Right renal cortex interstitium (tissue), 3 donors: ENCODE measurements around the gene PPP1R14C. TPM values are rescaled to one million over a fixed set of nuclear protein-coding genes. Genes with fewer than 3 reads are reported as not detected.
"Not testable (repeated sequence)": the region's sequence is repeated elsewhere in the genome, so short reads cannot be mapped to it uniquely, and the experiment has no call there.

Source experiments
- DNase-seq, 3 donors: peaks; one replicate each; pipeline ENCODE4 v3.0.0-alpha.2; 2013; ENCODE audit warnings: low read depth in 3 of 3, low spot score in 2 of 3
- polyA plus RNA-seq, 3 donors: library from polyadenylated mRNA; unstranded; fragments of 120-200 nt; gene quantifications; one replicate each; pipeline ENCODE4 v1.2.1, GENCODE V29; 2013; ENCODE audit not compliant: insufficient read length in 3 of 3

PPP1R14C gene
- polyA plus RNA-seq, 3 donors, result 23.3 to 25.1 (median 24.7) TPM

- DNase-seq, result no peak
These were observed 69.1 kb downstream of the PPP1R14C start for GRCh38 chr6:150211700-150212511.

GRCh38 chr6:150212778-150213177 is 69.9 kb downstream of the PPP1R14C start:
- no peak for DNase-seq

- DNase-seq, result no peak
These were observed 70.5 kb downstream of the PPP1R14C start for GRCh38 chr6:150213301-150213700.

- no peak for DNase-seq
These were observed 71.5 kb downstream of the PPP1R14C start for GRCh38 chr6:150214310-150214709.

GRCh38 chr6:150220634-150221551 is 78.0 kb downstream of the PPP1R14C start:
- no peak for DNase-seq

- DNase-seq, result no peak
These were observed 82.0 kb downstream of the PPP1R14C start for GRCh38 chr6:150224820-150225219.

GRCh38 chr6:150227281-150227680 is 84.4 kb downstream of the PPP1R14C start:
- DNase-seq, result no peak

- no peak for DNase-seq
These were observed 85.4 kb downstream of the PPP1R14C start for GRCh38 chr6:150228072-150228733.

- DNase-seq, result no peak
These were observed 86.8 kb downstream of the PPP1R14C start for GRCh38 chr6:150229436-150230163.

- DNase-seq, result no peak
These were observed 87.3 kb downstream of the PPP1R14C start for GRCh38 chr6:150230164-150230561.

- DNase-seq, result no peak
These were observed 88.1 kb downstream of the PPP1R14C start for GRCh38 chr6:150230832-150231524.

- no peak for DNase-seq
These were observed 88.6 kb downstream of the PPP1R14C start for GRCh38 chr6:150231525-150231850.

- DNase-seq, result no peak
These were observed 91.0 kb downstream of the PPP1R14C start for GRCh38 chr6:150233843-150234269.

GRCh38 chr6:150235218-150235617 is 92.4 kb downstream of the PPP1R14C start:
- no peak for DNase-seq

- DNase-seq, result no peak
These were observed 93.3 kb downstream of the PPP1R14C start for GRCh38 chr6:150236114-150236513.

- no peak for DNase-seq
These were observed 93.7 kb downstream of the PPP1R14C start for GRCh38 chr6:150236544-150236943.

GRCh38 chr6:150237626-150238025 is 94.8 kb downstream of the PPP1R14C start:
- DNase-seq, result no peak

GRCh38 chr6:150238336-150238741 is 95.5 kb downstream of the PPP1R14C start:
- DNase-seq, result no peak

- DNase-seq, result no peak
These were observed 96.1 kb downstream of the PPP1R14C start for GRCh38 chr6:150238846-150239407.

GRCh38 chr6:150241756-150242155 is 98.9 kb downstream of the PPP1R14C start:
- not testable (repeated sequence) for DNase-seq
